ENCODE results near the gene PRCP. TPM values are rescaled to one million over a fixed set of nuclear protein-coding genes. Genes with fewer than 3 reads are reported as not detected.

The PRCP gene
- total RNA-seq, 1 donor from 2014 or later = 29.8 TPM

DNA sequence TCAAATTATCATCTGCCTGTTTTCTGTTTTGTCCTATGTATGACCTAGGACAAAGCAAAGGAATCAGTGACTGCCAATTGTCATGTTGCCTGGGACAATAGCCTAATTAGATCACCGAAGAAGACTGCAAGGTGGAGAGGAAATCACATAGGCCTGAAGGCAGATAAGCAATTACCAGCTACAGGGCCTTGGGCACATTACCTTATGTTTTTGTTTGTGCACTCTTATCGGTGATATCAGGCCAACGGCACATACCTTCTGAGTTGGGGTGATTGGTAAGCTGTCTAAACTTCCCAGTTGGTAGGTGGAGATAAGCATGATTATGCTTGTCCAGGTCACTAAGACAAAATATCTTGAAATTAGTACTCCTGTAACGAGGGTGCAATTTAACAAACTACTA lies 108.5 kb downstream of the PRCP start:
- Mint-ChIP-seq H3K4me3 (no peak overlapping the region), H3K4me1 (no peaks in the 10 kb centered on the region), H3K36me3 (ENCODE audit: low read depth) (no peaks in the 10 kb centered on the region), H3K27ac (no peak overlapping the region), H3K27me3 (no peaks in the 10 kb centered on the region), H3K9me3 (no peaks in the 10 kb centered on the region)
- DNase-seq = no peak
- no peak for ATAC-seq (ENCODE audit: low read depth)
- ChIA-PET POLR2A (no interaction called here), CTCF (no interaction called here)
- TF ChIP-seq, protein P1, sequence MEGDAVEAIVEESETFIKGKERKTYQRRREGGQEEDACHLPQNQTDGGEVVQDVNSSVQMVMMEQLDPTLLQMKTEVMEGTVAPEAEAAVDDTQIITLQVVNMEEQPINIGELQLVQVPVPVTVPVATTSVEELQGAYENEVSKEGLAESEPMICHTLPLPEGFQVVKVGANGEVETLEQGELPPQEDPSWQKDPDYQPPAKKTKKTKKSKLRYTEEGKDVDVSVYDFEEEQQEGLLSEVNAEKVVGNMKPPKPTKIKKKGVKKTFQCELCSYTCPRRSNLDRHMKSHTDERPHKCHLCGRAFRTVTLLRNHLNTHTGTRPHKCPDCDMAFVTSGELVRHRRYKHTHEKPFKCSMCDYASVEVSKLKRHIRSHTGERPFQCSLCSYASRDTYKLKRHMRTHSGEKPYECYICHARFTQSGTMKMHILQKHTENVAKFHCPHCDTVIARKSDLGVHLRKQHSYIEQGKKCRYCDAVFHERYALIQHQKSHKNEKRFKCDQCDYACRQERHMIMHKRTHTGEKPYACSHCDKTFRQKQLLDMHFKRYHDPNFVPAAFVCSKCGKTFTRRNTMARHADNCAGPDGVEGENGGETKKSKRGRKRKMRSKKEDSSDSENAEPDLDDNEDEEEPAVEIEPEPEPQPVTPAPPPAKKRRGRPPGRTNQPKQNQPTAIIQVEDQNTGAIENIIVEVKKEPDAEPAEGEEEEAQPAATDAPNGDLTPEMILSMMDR (IDR thresholded peaks at IDR 0.05) = no peak
- intact Hi-C loops (cut with micrococcal nuclease) = no loop called here

DNA sequence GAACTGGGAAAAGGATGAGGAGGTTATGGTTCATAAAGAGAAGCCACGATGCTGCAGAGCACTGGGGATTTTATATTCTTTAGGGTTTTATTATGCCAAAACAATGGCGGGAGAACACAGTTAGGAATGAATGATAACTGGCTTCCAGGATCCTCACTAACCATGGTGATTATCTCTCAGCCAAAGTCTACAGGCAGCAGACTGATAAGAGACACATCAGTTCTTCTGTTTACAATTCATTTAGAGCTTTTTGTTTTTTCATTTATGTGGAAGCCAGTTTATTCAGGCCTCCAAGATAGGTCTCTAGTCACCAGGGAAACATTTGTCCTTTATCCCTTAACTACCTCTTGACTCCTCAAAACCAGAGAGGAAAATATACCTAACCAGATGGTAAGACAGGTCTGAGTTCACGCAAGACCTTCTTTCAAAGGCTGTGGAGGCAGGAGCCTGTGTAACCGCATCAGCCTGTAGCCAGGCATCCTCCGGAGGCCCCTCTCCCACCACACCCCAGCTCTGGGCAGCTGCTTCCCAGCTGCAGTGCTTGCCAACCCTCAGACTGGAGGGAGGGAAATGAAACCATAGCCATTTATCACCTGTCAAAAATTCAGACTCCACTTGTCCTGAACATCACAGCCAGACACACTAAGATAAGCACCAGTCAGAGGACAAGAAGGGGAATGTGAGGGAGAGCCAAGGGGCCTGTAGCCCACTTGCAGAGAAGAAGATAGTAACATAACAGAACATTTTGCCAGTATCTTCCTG lies 109.3 kb downstream of the PRCP start:
- no peak for DNase-seq

DNA sequence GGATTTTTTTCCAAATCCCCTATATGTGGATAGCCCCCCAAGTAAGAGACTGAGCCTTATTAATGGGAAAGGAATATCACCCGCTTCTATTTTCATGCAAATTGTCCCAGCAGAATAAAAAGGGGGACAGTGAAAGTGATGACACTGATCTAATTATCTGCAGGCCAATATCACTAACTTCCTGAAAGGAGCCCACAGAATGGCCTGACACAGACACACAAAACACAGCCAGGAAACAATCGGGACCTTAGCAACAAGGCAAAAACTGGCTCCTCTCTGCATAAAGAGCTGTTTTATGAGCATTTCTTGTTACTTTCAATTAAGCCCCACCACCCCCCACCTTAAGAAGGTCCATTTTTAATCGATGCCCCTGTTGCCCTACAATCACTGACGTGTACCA lies 112.2 kb downstream of the PRCP start:
- ATAC-seq (ENCODE audit: low read depth) (no peak), DNase-seq (no peak)
- no peaks in the 10 kb centered on the region for H3K9me3 Mint-ChIP-seq
- POLR2A ChIA-PET = no interaction called here
- no peaks in the 10 kb centered on the region for H3K36me3 Mint-ChIP-seq (ENCODE audit: low read depth)
- no peak overlapping the region for H3K27ac Mint-ChIP-seq
- CTCF ChIA-PET = no interaction called here
- no peaks in the 10 kb centered on the region for H3K4me1 Mint-ChIP-seq
- TF ChIP-seq, protein P1 (IDR thresholded peaks at IDR 0.05) = no peak
- no peaks in the 10 kb centered on the region for H3K27me3 Mint-ChIP-seq
- no peak overlapping the region for H3K4me3 Mint-ChIP-seq
- intact Hi-C loops (cut with micrococcal nuclease) = no loop called here

More for the DNA sequence above, 109.3 kb downstream of the PRCP start:
- Mint-ChIP-seq H3K36me3 (ENCODE audit: low read depth) (no peaks in the 10 kb centered on the region), H3K4me3 (no peak overlapping the region), H3K9me3 (no peaks in the 10 kb centered on the region), H3K27me3 (no peaks in the 10 kb centered on the region), H3K27ac (no peak overlapping the region), H3K4me1 (no peaks in the 10 kb centered on the region)
- intact Hi-C loops (cut with micrococcal nuclease) = no loop called here
- ChIA-PET POLR2A (no interaction called here), CTCF (no interaction called here)
- ATAC-seq (ENCODE audit: low read depth) = no peak
- TF ChIP-seq, protein P1 (IDR thresholded peaks at IDR 0.05) = no peak

DNA sequence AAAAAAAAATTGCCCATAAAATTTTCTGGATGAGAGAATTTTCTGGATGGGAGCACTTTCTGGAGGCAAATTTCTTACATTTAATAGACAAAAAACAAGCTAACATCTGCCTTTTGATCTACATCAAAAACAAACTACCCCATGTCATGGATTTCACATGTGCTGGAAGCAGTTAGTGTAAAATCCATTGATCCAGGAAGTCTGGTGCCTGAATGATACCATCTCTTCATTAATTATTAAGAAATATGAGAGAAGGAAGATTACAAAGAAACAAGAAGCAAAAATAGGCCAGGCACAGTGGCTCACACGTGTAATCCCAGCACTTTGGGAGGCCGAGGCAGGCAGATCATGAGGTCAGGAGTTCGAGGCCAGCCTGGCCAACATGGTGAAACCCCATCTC lies 113.4 kb downstream of the PRCP start:
- H3K27me3 Mint-ChIP-seq = no peaks in the 10 kb centered on the region
- H3K27ac Mint-ChIP-seq = no peak overlapping the region
- ChIA-PET POLR2A (no interaction called here), CTCF (no interaction called here)
- intact Hi-C loops (cut with micrococcal nuclease) = no loop called here
- H3K9me3 Mint-ChIP-seq = peaks cover 8% of the 10 kb centered on the region
- no peaks in the 10 kb centered on the region for H3K4me1 Mint-ChIP-seq
- no peak overlapping the region for H3K4me3 Mint-ChIP-seq
- ATAC-seq (ENCODE audit: low read depth) (no peak), DNase-seq (no peak)
- H3K36me3 Mint-ChIP-seq (ENCODE audit: low read depth) = no peaks in the 10 kb centered on the region
- TF ChIP-seq, protein P1 (IDR thresholded peaks at IDR 0.05) = no peak

DNA sequence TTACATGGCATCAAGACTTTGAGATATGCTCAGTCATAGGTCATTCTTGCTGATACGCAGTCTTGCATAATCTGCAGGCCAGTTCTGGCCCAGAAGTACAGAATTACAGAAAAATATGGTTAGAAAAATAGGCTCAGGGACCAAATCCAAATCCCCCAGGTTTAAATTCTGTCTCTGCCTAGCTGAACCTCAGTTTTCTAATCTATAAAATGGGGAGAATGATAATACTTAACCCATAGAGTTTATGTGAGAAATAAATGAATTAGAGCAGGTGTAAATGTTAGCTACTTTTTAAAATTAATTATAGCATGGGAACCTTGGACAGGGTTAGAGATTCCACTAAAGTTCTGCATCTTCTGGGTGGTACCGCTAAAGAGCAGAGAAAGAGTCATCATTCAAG lies 114.2 kb downstream of the PRCP start:
- H3K4me3 Mint-ChIP-seq = no peak overlapping the region
- ChIA-PET POLR2A (no interaction called here), CTCF (no interaction called here)
- no peak overlapping the region for H3K27ac Mint-ChIP-seq
- ATAC-seq (ENCODE audit: low read depth) (no peak), DNase-seq (no peak)
- intact Hi-C loops (cut with micrococcal nuclease) = no loop called here
- no peaks in the 10 kb centered on the region for H3K36me3 Mint-ChIP-seq (ENCODE audit: low read depth)
- no peaks in the 10 kb centered on the region for H3K27me3 Mint-ChIP-seq
- H3K4me1 Mint-ChIP-seq = no peaks in the 10 kb centered on the region
- TF ChIP-seq, protein P1 (IDR thresholded peaks at IDR 0.05) = no peak
- H3K9me3 Mint-ChIP-seq = peaks cover 10% of the 10 kb centered on the region
